SJSA1 (cell line): ENCODE results near the gene LRRC8E. TPM values are rescaled to one million over a fixed set of nuclear protein-coding genes. Genes with fewer than 3 reads are reported as not detected.
A peak's percentile ranks its signal among the peaks of the same experiment; 100 is the strongest.
"Not testable (repeated sequence)": the region's sequence is repeated elsewhere in the genome, so short reads cannot be mapped to it uniquely, and the experiment has no call there.

Experiments
- DNase-seq, 2 experiments: peaks; one replicate each; pipeline ENCODE4 v3.0.0-alpha.2; 2015 to 2020; ENCODE audit warnings: low spot score in 2 of 2, low read depth in 1 of 2
- H3K27ac ChIP-seq: fragments of 250-450 bp; sonication (Bioruptor Pico); 2 replicates; pipeline ENCODE4 v1.5.1; 2020; ENCODE audit warnings: mild to moderate bottlenecking, moderate library complexity
- H3K27me3 ChIP-seq: fragments of 250-450 bp; sonication (Bioruptor Pico); replicated peaks from 2 replicates; pipeline ENCODE4 v1.5.1; 2020; ENCODE audit warnings: mild to moderate bottlenecking, moderate library complexity
- H3K36me3 ChIP-seq: fragments of 250-450 bp; sonication (Bioruptor Pico); 2 replicates; pipeline ENCODE4 v1.5.1; 2020; ENCODE audit warnings: mild to moderate bottlenecking
- H3K4me1 ChIP-seq: fragments of 250-450 bp; sonication (Bioruptor Pico); replicated peaks from 2 replicates; pipeline ENCODE4 v1.6.1; 2021; ENCODE audit warnings: mild to moderate bottlenecking
- H3K4me3 ChIP-seq: fragments of 250-450 bp; sonication (Bioruptor Pico); 2 replicates; pipeline ENCODE4 v1.5.1; 2020; ENCODE audit warnings: mild to moderate bottlenecking
- H3K9me3 ChIP-seq: fragments of 250-450 bp; sonication (Bioruptor Pico); replicated peaks from 2 replicates; pipeline ENCODE4 v1.5.1; 2020; ENCODE audit warnings: mild to moderate bottlenecking
- total RNA-seq: library from RNA; depleted of rRNA; stranded (reverse); fragments of >200 nt; shearing (Covaris generic); gene quantifications from 2 replicates; pipeline ENCODE4 v1.2.3, GENCODE V29; 2014

The LRRC8E gene
- total RNA-seq, 1 experiment from 2014 or later: 2.1 TPM

GRCh38 chr19:7916103-7916954, 28.0 kb downstream of the LRRC8E start:
- H3K4me1 ChIP-seq: peaks cover 34% of the 10 kb centered on the region
- H3K27me3 ChIP-seq: peaks cover 39% of the 10 kb centered on the region
- H3K36me3 ChIP-seq: peaks cover 13% of the 10 kb centered on the region
- H3K9me3 ChIP-seq: no peaks in the 10 kb centered on the region
- DNase-seq: no peak
- H3K4me3 ChIP-seq: peak overlapping the region; percentile 17; the same call in 1 of the 2 replicates
- H3K27ac ChIP-seq: no peak overlapping the region

DNA sequence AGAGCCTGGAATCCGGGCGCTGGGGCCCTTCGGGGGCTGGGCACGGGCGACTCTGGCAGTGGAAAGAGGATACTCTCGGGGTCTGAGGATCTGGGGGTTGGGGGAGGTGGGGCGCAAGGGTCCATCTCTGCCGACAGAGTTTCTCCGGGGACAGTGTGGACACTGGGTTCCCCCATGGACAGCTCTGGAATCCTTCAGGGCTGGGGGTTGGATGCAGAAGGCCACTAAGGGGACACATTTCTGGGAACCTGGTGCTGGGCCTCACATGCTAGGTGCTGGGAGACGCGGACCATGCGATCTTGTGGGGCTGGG, 28.6 kb downstream of the LRRC8E start:
- DNase-seq: no peak
- peaks cover 40% of the 10 kb centered on the region for H3K4me1 ChIP-seq
- no peaks in the 10 kb centered on the region for H3K9me3 ChIP-seq
- peaks cover 11% of the 10 kb centered on the region for H3K36me3 ChIP-seq
- H3K4me3 ChIP-seq: 0 out of 2 replicates have a peak overlapping the region, but pooled peaks have one; percentile 17
- H3K27ac ChIP-seq: no peak overlapping the region
- H3K27me3 ChIP-seq: peaks cover 39% of the 10 kb centered on the region

DNA sequence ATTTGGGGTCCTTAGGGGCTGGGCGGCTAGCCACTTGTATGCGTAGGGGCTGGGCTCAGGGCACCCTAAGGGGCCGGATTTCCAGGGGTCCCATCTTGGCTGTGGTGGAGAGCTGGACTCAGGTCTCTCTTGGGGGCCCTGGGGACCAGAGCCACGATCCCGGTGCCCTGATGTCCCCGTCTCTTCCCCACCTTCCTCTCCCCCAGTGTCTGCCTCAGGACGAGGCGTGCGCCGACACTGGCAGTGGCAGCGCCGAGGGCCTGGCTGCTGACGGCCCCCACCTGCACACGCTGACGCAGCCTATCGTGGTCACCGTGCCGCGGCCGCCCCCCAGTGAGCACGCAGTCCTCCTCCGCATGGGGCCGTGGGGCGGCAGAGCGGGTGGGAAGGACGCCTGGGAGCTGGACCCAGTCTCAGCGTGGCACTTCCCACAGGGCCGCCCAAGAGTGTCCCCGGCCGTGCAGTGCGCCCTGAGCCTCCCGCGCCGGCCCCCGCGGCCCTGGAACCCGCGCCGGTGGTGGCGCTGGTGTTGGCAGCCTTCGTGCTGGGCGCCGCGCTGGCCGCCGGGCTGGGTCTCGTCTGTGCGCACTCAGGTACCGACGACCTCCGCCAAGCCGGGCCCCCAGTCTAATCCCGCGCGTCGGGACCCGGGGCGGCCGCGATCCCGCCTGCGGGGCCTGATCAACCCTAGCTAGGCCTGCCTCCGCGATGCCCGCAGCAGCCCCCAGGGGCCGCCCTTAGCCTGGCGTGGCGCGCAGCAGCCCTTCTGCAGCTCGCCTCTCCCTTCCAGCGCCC, 29.2 kb downstream of the LRRC8E start:
- peaks cover 42% of the 10 kb centered on the region for H3K4me1 ChIP-seq
- no peak overlapping the region for H3K27ac ChIP-seq
- peak overlapping the region; percentile 21 for H3K4me3 ChIP-seq
- peaks cover 39% of the 10 kb centered on the region for H3K27me3 ChIP-seq
- H3K36me3 ChIP-seq: peaks cover 13% of the 10 kb centered on the region
- peak in 1 of 2 experiments; percentile 31 for DNase-seq
- H3K9me3 ChIP-seq: no peaks in the 10 kb centered on the region

DNA sequence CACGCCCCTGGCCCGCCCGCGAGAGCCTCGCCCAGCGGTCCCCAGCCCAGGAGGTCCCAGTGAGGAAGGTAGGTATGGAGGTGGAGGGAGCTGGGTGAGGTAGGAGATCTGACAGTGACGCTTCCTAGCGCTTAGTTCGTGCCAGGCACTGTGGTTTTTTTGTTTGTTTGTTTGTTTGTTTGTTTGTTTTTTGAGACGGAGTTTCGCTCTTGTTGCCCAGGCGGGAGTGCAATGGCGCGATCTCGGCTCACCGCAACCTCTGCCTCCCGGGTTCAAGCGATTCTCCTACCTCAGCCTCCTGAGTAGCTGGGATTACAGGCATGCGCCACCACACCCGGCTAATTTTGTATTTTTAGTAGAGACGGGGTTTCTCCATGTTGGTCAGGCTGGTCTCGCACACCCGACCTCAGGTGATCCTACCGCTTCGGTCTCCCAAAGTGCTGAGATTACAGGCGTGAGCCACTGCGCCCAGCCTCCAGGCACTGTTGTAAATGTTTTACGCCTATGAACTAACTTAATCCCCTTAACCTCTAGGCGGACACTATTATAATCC, 29.8 kb downstream of the LRRC8E start:
- H3K27me3 ChIP-seq: peaks cover 39% of the 10 kb centered on the region
- peaks cover 14% of the 10 kb centered on the region for H3K36me3 ChIP-seq
- not testable (repeated sequence) for H3K9me3 ChIP-seq, H3K27ac ChIP-seq, DNase-seq
- peak overlapping the region; percentile 21 for H3K4me3 ChIP-seq
- peaks cover 42% of the 10 kb centered on the region for H3K4me1 ChIP-seq

GRCh38 chr19:7918615-7919421, 30.5 kb downstream of the LRRC8E start:
- H3K27me3 ChIP-seq: peaks cover 39% of the 10 kb centered on the region
- H3K4me3 ChIP-seq: no peak overlapping the region
- H3K9me3 ChIP-seq: no peaks in the 10 kb centered on the region
- peaks cover 42% of the 10 kb centered on the region for H3K4me1 ChIP-seq
- H3K36me3 ChIP-seq: peaks cover 14% of the 10 kb centered on the region
- no peak for DNase-seq
- H3K27ac ChIP-seq: no peak overlapping the region

DNA sequence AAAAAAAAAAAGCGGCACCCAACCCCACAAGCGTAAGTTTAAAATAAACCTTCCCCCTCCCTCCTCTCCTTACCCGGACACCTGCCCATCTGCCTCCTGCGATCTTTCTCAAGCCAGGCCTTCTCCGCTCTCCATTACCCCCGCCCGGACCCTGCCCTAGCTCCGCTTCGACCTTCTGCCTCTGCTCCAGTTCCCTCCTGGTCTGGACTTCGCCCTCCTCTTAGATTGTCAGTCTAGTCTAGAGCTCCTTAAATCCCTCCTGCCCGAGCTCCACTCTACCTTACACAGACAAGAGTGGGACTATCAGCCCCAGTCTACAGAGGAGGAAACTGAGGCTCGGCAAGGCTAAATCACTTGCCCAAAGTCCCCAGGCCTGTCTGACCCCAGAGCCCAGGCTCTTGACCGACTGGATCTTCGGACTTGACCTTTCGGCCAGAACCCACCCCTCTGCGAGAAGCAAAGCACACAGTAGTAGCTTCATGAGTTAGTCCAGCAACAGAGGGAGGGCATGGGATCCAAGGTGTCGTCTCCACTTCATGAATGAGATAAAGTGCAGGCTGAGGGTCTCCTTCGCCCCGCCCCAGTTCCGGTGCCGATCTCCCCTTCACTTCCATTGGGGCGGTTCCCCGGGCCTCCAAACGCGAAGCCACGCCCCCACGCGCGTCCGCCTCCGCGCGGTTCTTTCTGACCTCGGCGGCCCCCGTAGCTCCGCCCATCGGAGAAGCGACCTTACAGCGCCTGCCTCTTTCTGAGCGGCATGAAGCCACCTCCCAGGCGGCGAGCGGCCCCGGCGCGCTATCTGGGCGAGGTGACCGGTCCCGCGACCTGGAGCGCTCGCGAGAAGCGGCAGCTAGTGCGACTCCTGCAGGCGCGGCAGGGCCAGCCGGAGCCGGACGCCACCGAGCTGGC, 31.6 kb downstream of the LRRC8E start, which contains the start of gene SNAPC2:
Gene SNAPC2, plus strand, starts transcription at position 729 of the 909 bp plus-strand sequence. Its CDS starts 29 bp downstream, at position 758.
- Histone ChIP-seq H3K4me3 (peak within 1 kb of the TSS; percentile 70), H3K36me3 (peaks cover 14% of the 10 kb centered on the region), H3K4me1 (peaks cover 42% of the 10 kb centered on the region), H3K9me3 (no peaks in the 10 kb centered on the region), H3K27me3 (peaks cover 36% of the 10 kb centered on the region), H3K27ac (peak within 1 kb of the TSS; percentile 17)
- DNase-seq: peak; percentile 97 to 98

DNA sequence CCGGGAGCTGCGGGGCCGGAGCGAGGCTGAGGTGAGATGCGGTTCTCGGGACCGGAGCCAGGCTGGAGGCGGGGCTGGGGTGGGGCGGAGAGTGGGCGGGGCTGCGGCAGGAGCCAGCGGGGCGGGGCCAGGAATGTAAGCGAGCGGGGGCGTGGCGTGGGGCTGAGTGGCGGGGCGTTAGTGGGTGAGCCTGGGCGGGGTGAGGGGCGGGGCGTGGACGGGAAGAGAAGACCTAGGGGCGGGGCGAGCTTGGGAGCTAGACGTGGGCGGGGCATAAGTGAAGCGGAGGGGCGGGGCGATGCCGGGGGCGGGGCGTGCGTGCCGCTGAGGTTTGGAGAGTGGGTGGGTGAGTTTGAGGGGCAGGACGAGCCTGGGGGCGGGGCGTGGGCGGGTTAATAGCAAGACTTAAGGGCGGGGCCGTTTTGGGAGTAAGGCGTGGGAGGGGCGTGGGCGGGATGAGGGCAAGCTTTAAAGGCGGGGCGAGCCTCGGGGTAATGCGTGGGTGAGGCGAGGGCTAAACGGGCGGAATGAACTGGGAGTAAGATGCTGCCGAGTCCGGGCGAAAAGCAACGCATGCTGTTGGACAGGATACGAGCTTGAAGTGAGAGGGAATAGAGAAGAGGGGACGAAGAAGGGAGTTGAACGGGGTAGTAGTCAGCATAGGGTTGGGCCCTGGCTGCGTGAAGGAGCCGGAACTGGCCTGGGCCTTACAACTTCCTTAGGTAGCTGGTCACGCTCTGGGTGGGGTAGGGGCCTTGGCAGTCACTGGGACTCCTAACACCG, 32.4 kb downstream of the LRRC8E start:
- peak; percentile 82 to 100 for DNase-seq
- Histone ChIP-seq H3K9me3 (peaks cover 5% of the 10 kb centered on the region), H3K4me1 (peaks cover 50% of the 10 kb centered on the region), H3K36me3 (peaks cover 14% of the 10 kb centered on the region), H3K27me3 (peaks cover 35% of the 10 kb centered on the region), H3K4me3 (peak overlapping the region; percentile 70), H3K27ac (peak overlapping the region; percentile 17)

- H3K4me1 ChIP-seq: peaks cover 48% of the 10 kb centered on the region
- peaks cover 5% of the 10 kb centered on the region for H3K9me3 ChIP-seq
- no peak for DNase-seq
- peak overlapping the region; percentile 17 for H3K27ac ChIP-seq
- H3K36me3 ChIP-seq: peaks cover 16% of the 10 kb centered on the region
- H3K27me3 ChIP-seq: peaks cover 28% of the 10 kb centered on the region
- peak overlapping the region; percentile 45 for H3K4me3 ChIP-seq
These were observed 33.1 kb downstream of the LRRC8E start for GRCh38 chr19:7921302-7921966.

DNA sequence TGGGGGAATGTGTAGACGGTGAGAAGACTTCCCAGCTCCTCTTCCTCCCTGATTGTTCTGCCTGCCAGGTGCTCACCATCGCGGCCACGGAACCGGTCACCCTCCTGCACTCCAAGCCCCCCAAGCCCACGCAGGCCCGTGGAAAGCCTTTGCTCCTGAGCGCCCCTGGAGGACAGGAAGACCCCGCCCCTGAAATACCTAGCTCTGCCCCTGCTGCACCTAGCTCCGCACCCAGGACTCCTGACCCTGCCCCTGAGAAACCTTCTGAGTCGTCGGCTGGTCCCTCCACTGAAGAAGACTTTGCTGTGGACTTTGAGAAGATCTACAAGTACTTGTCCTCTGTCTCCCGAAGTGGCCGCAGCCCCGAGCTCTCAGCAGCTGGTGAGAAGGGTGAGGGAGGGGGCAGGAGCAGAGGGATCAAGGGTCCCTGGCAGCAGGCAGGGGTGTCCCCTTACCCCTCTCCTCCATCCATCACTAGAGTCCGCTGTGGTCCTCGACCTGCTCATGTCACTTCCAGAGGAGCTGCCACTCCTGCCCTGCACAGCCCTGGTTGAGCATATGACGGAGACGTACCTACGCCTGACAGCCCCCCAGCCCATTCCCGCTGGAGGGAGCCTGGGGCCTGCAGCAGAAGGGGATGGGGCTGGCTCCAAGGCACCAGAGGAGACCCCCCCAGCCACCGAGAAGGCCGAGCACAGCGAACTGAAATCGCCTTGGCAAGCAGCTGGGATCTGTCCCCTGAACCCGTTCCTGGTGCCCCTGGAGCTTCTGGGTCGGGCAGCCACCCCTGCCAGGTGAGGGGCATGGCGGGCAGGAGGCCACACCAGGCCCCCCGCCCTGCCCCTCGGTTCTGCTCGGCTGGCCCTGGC, 33.9 kb downstream of the LRRC8E start:
- Histone ChIP-seq H3K36me3 (peaks cover 22% of the 10 kb centered on the region), H3K27me3 (peaks cover 20% of the 10 kb centered on the region), H3K4me1 (peaks cover 41% of the 10 kb centered on the region), H3K27ac (no peak overlapping the region), H3K9me3 (peaks cover 5% of the 10 kb centered on the region), H3K4me3 (peak overlapping the region; percentile 45; the same call in 1 of the 2 replicates)
- DNase-seq: no peak

DNA sequence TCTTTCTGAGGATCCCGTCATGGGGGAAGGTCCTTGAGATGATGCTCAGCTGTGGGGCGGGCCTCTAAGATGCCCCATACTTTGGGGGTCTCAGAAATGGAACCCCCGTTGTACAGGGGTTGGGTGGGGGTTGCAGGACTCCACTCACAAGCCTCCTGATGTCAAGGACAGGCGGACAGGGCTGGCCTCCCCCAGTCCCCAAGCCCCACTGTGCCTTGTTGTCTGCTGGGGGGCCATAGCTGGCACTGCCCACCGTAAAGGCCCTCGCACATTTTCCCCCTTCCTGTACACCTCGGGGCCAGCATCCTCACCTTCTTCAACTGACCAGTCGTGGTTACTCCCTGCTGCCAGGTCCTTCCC, 34.5 kb downstream of the LRRC8E start:
- Histone ChIP-seq H3K36me3 (peaks cover 22% of the 10 kb centered on the region), H3K4me1 (peaks cover 38% of the 10 kb centered on the region), H3K27ac (no peak overlapping the region), H3K27me3 (peaks cover 14% of the 10 kb centered on the region), H3K9me3 (peaks cover 5% of the 10 kb centered on the region), H3K4me3 (no peak overlapping the region)
- no peak for DNase-seq
